K562 (cell line): ENCODE results near the gene MT2A. TPM values are rescaled to one million over a fixed set of nuclear protein-coding genes. Genes with fewer than 3 reads are reported as not detected.
A peak's percentile ranks its signal among the peaks of the same experiment; 100 is the strongest.
"Not testable (repeated sequence)": the region's sequence is repeated elsewhere in the genome, so short reads cannot be mapped to it uniquely, and the experiment has no call there.

Experiments used
- ATAC-seq: fragments of 200-7000 bp; cut with Tn5 transposase; 3 replicates; pipeline ENCODE4 v1.9.1; 2020; ENCODE audit warnings: moderate library complexity
- BruUV-seq: library from RNA; stranded (reverse); fragments of 400-500 nt; replicated peaks from 2 replicates; lab custom pipeline; 2021; lab: Mats Ljungman, UMichigan
- CTCF ChIA-PET: fragments of 300-600 bp; formaldehyde crosslinking; extraction: SDS; loops from one replicate; lab custom pipeline; 2021; ENCODE audit warnings: low intra/inter-chr PET ratio; lab: Yijun Ruan, JAX
- POLR2A ChIA-PET: fragments of 300-600, 350-650 bp; sonication (Branson Sonifier 250); formaldehyde crosslinking; extraction: SDS; loops from one replicate; lab custom pipeline; 2021; ENCODE audit warnings: antibody characterized with exemption, inconsistent platforms; lab: Yijun Ruan, JAX
- DNase-seq, 4 experiments: peaks; one replicate each; pipeline versions ENCODE4 v3.0.0 to v3.0.0-alpha.2; 2011 to 2018; ENCODE audit warnings: low spot score in 3 of 4, mixed read lengths in 3 of 4; ENCODE audit errors: extremely low read depth in 1 of 4
- FAIRE-seq: peaks from 2 replicates; lab custom pipeline; 2011; peaks lifted over from hg19 to GRCh38; lab: Jason Lieb, UNC
- H2AFZ ChIP-seq: 2 replicates; pipeline ENCODE4 v1.6.0; 2011; ENCODE audit warnings: low read depth, low read length, control low read depth, inconsistent platforms
- H3K27ac ChIP-seq: fragments of 200-600 bp; 3 replicates; pipeline ENCODE4 v1.8.0; 2011; ENCODE audit warnings: low read depth, mild to moderate bottlenecking, control low read depth, inconsistent platforms, low read length, moderate library complexity, mixed read lengths; ENCODE audit errors: extremely low read depth
- H3K27me3 ChIP-seq, 2 experiments: fragments of 300-600 bp in 1 of 2; 2 replicates in 1 of 2; 3 replicates in 1 of 2; pipeline versions ENCODE4 v1.6.0 to v1.8.0; 2011; ENCODE audit warnings: inconsistent platforms in 2 of 2, low read length in 2 of 2, mild to moderate bottlenecking in 1 of 2, mixed read lengths in 1 of 2, moderate library complexity in 1 of 2; ENCODE audit not compliant: control insufficient read depth in 2 of 2, insufficient read depth in 2 of 2
- H3K36me3 ChIP-seq: fragments of 300-600 bp; 3 replicates; pipeline ENCODE4 v1.8.0; 2011; ENCODE audit warnings: mild to moderate bottlenecking, low read length, inconsistent platforms; ENCODE audit not compliant: control insufficient read depth, insufficient read depth
- H3K4me1 ChIP-seq, 2 experiments: fragments of 200-600 bp in 1 of 2; replicated peaks in 1 of 2; 2 replicates in 1 of 2; 3 replicates in 1 of 2; pipeline versions ENCODE4 v1.5.1 to v1.8.0; 2011; ENCODE audit warnings: inconsistent platforms in 2 of 2, low read length in 2 of 2, mild to moderate bottlenecking in 1 of 2, mixed read lengths in 1 of 2, moderate library complexity in 1 of 2; ENCODE audit not compliant: control insufficient read depth in 2 of 2, insufficient read depth in 2 of 2
- H3K4me2 ChIP-seq: 2 replicates; pipeline ENCODE4 v1.6.1; 2011; ENCODE audit warnings: low read length, control low read depth, inconsistent platforms, mixed read lengths; ENCODE audit not compliant: insufficient read depth
- H3K4me3 ChIP-seq: fragments of 200-600 bp; sonication (generic), shearing (Covaris generic); 2 replicates; pipeline ENCODE4 v1.5.1; 2016; ENCODE audit warnings: control low read depth, inconsistent platforms
- H3K79me2 ChIP-seq: fragments of 200-600 bp; 3 replicates; pipeline ENCODE4 v1.8.0; 2011; ENCODE audit warnings: low read length, inconsistent platforms; ENCODE audit not compliant: control insufficient read depth, insufficient read depth
- H3K9ac ChIP-seq, 2 experiments: 2 replicates each; pipeline versions ENCODE4 v1.6.0 to v1.6.1; 2011; ENCODE audit warnings: low read depth in 2 of 2, low read length in 2 of 2, control low read depth in 1 of 2, inconsistent platforms in 1 of 2, mild to moderate bottlenecking in 1 of 2, mixed read lengths in 1 of 2; ENCODE audit not compliant: insufficient read depth in 1 of 2
- H3K9me1 ChIP-seq: one replicate; pipeline ENCODE4 v1.6.0; 2011; ENCODE audit warnings: inconsistent platforms, mild to moderate bottlenecking, low read length, moderate library complexity; ENCODE audit not compliant: control insufficient read depth, insufficient read depth
- H3K9me3 ChIP-seq: replicated peaks from 2 replicates; pipeline ENCODE4 v1.5.1; 2011; ENCODE audit warnings: low read depth, low read length, inconsistent platforms; ENCODE audit not compliant: control insufficient read depth, insufficient read depth
- H4K20me1 ChIP-seq: replicated peaks from 2 replicates; pipeline ENCODE4 v1.6.1; 2011; ENCODE audit warnings: low read length, inconsistent platforms, mixed read lengths; ENCODE audit not compliant: control insufficient read depth, insufficient read depth
- KLF13 ChIP-seq: fragments of 450-650 bp; IDR thresholded peaks from 2 replicates; pipeline ENCODE4 v1.6.1; 2016; ENCODE audit warnings: missing genetic modification characterization, low read depth, mild to moderate bottlenecking, missing compliant biosample characterization, moderate library complexity, borderline replicate concordance
- ZNF431 ChIP-seq: sonication (generic); formaldehyde crosslinking; IDR thresholded peaks from 2 replicates; pipeline ENCODE4 v1.8.0; 2022; ENCODE audit warnings: mild to moderate bottlenecking, missing genetic modification reagents
- WGBS: fragments of 100-300 bp; shearing (Covaris generic); methylation state at CpG from one replicate; pipeline ENCODE4 v1.1.6; 2016; ENCODE audit warnings: low coverage, mixed read lengths; ENCODE audit not compliant: insufficient coverage; ENCODE audit errors: missing lambda C conversion rate; 5-methylcytosine and 5-hydroxymethylcytosine counted together
- in situ Hi-C: fragments of 300-500 bp; cut with MboI; formaldehyde crosslinking; loops from 4 replicates; pipeline ENCODE4 v1.15.0; 2018; ENCODE audit warnings: inconsistent platforms, mixed read lengths
- intact Hi-C: fragments of 100-400 bp; cut with micrococcal nuclease; formaldehyde crosslinking; loops from 2 replicates; pipeline ENCODE4 v1.14.2; 2022
- polyA plus RNA-seq, 8 experiments: library from polyadenylated mRNA; depleted of rRNA in 4 of 8; stranded (reverse) in 5 of 8; unstranded in 3 of 8; fragments of >200 nt; fragmentation: Nextera tagmentation in 2 of 8; fragmentation: Illumina TruSeq in 1 of 8; extraction: Ambion mirVana in 2 of 8; extraction: Trizol in 1 of 8; gene quantifications; 2 replicates each; pipeline versions ENCODE4 v1.2.1 to v1.2.3, GENCODE V29; 2011 to 2014; ENCODE audit warnings: inconsistent platforms in 1 of 8, missing spikeins in 1 of 8
- total RNA-seq, 7 experiments: library from RNA; depleted of rRNA in 6 of 7; stranded (reverse); fragments of >200 nt in 6 of 7; fragmentation: Illumina TruSeq in 2 of 7; extraction: Trizol in 2 of 7; gene quantifications; 2 replicates each; pipeline versions ENCODE4 v1.2.1 to v1.2.3, GENCODE V29; 2011 to 2021; ENCODE audit warnings: low replicate concordance in 1 of 7
- TF ChIP-seq, protein P1 (sequence below): fragments of 250-450 bp; sonication (Bioruptor Pico); IDR thresholded peaks from 2 replicates; pipeline ENCODE4 v1.4.0; 2020; ENCODE audit warnings: mild to moderate bottlenecking

Gene MT2A
- total and polyA plus RNA-seq, 9 of the 15 experiments (the other 6 are each of a cell fraction or from before 2014, with no cell fraction given) = 2.0 to 16.9 (median 8.5) TPM

DNA sequence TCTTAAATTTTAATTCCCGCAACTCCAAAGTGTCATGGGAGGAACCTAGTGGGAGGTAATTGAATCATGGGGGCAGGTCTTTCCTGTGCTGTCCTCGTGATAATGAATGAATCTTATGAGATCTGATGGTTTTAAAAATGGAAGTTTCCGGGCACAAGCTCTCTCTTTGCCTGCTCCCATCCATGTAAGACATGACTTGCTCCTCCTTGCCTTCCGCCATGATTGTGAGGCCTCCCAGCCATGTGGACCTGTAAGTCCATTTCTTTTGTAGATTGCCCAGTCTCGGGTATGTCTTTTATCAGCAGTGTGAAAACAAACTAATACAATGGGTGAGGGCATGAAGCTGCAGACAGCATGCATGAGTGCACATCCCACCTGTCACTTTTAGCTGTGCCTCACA is 14.8 kb downstream of the MT2A start:
- H3K9me3 ChIP-seq, H3K36me3 ChIP-seq, ATAC-seq, H4K20me1 ChIP-seq, H3K4me3 ChIP-seq, H3K79me2 ChIP-seq, H3K4me2 ChIP-seq, FAIRE-seq, BruUV-seq, H3K9me1 ChIP-seq, H2AFZ ChIP-seq, intact Hi-C loops, H3K27ac ChIP-seq, DNase-seq, H3K9ac ChIP-seq, in situ Hi-C loops, H3K4me1 ChIP-seq, CTCF ChIA-PET: not testable (repeated sequence)
- peak; percentile 57; the same call in 1 of the 2 replicates for TF ChIP-seq ZNF431 (CRISPR knock-in tag)
- peaks cover 20 to 34% of the 10 kb centered on the region in 2 experiments for H3K27me3 ChIP-seq
- POLR2A ChIA-PET = interaction anchor here (1.0 kb wide), 1 partner anchor 19 kb away, joined by 3 read pairs; no protein-coding TSS in a partner anchor
- 27% methylated on average over 5 of the region's 5 CpGs for WGBS

DNA sequence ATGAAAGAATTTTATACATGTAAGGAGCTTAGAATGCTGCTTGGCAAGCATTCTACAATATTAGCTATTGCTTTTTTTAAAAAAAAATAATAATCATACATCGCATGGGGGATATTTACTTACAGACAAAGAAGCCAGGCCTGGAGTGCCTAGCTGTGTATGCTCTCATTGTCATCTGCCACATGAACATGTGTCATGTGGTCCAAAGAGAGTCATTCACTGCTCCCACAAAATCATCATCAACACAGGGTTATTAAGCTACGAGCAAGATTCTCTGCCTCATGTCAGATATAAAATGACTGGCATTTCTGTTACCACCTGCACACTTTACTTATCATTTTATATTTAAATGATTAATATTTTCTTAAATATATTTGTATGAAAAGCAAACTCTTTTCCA is 15.3 kb downstream of the MT2A start:
- ATAC-seq (no peak), FAIRE-seq (no peak), DNase-seq (no peak)
- 30% methylated on average over 2 of the region's 2 CpGs for WGBS
- in situ Hi-C loops = no loop called here
- no TSS peak for BruUV-seq
- H3K27me3 ChIP-seq = peaks cover 19 to 29% of the 10 kb centered on the region in 2 experiments
- ChIA-PET POLR2A (interaction anchor here (0.8 to 1.0 kb wide), 2 partner anchors 14 to 20 kb away, joined by 3 read pairs; no protein-coding TSS in a partner anchor), CTCF (no interaction called here)
- no peak overlapping the region for H2AFZ ChIP-seq
- no peak overlapping the region for H3K9ac ChIP-seq
- no peaks in the 10 kb centered on the region for H3K9me1 ChIP-seq
- TF ChIP-seq, protein P1, sequence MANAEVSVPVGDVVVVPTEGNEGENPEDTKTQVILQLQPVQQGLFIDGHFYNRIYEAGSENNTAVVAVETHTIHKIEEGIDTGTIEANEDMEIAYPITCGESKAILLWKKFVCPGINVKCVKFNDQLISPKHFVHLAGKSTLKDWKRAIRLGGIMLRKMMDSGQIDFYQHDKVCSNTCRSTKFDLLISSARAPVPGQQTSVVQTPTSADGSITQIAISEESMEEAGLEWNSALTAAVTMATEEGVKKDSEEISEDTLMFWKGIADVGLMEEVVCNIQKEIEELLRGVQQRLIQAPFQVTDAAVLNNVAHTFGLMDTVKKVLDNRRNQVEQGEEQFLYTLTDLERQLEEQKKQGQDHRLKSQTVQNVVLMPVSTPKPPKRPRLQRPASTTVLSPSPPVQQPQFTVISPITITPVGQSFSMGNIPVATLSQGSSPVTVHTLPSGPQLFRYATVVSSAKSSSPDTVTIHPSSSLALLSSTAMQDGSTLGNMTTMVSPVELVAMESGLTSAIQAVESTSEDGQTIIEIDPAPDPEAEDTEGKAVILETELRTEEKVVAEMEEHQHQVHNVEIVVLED (CRISPR knock-in tag) = no peak
- TF ChIP-seq KLF13 = no peak
- H4K20me1 ChIP-seq = no peaks in the 10 kb centered on the region
- no peaks in the 10 kb centered on the region for H3K9me3 ChIP-seq
- peaks cover 0 to 7% of the 10 kb centered on the region in 2 experiments; a peak in 2 of 5 replicates for H3K4me1 ChIP-seq
- intact Hi-C loops = no loop called here
- no peak overlapping the region for H3K27ac ChIP-seq
- no peaks in the 10 kb centered on the region for H3K36me3 ChIP-seq
- no peaks in the 10 kb centered on the region for H3K79me2 ChIP-seq
- no peak overlapping the region for H3K4me3 ChIP-seq
- no peak overlapping the region for H3K4me2 ChIP-seq
